Measurements from ENCODE around the gene OCA2.

DNA sequence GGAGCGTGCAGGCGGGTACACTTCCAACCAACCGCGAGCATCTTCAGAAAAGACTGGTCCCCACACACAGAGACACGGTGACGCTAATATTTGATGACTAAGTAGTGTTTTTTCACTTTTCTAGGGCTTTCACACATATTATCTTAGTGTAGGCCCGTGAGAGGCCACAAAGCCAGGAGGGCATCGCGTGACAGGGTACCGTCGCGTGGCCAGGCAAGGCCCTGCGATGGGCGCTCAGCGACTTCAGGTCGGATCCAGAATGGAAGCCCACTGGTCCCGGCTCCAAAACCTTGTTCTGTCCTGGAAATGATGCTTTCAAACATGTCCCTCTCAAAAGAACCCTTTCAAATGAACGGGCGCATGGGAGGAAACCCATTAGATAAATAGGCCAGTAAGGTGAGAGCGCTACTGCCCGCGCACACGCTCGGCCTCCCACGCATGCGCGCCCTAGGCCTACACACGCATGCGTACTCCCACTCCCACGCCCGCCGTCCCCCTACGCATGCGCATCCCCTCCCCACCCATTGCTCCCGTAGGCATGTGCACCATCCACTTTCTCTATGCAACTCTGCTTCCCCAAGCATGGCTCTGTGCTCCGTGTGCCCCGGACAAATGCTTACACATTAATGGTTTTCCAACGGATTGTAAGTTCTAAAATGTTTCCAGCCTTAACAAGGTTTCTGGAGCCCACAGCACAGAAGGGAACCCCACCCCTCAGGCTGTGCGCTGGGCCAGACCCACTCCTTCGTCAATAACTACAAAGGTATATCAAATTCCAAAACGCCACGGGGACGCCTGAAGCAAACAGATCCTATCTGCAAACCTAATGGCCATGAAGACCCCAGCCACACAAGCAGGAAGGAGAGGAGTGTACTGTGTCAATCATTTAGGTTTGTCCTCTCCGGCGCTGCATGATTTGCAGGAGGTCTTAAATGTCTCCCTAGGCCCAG is 72.1 kb downstream of the OCA2 start:
- TF ChIP-seq CTCF (IDR thresholded peaks at IDR 0.05) (no peak), POLR2A (IDR thresholded peaks at IDR 0.05) (no peak)
